Endothelial cell of umbilical vein (primary cell): Measurements from ENCODE around the gene FAU. TPM values are rescaled to one million over a fixed set of nuclear protein-coding genes. Genes with fewer than 3 reads are reported as not detected.

Source experiments
- BruUV-seq: library from RNA; stranded (reverse); fragments of 400-500 nt; replicated peaks from 2 replicates; lab custom pipeline; 2021; lab: Mats Ljungman, UMichigan
- CTCF ChIA-PET: fragments of 300-600, 350-600 bp; sonication (Branson Sonifier 250); formaldehyde crosslinking; loops from one replicate; lab custom pipeline; 2021; ENCODE audit warnings: antibody characterized with exemption, inconsistent platforms; lab: Charles Lee
- POLR2A ChIA-PET: fragments of 300-600, 350-600 bp; sonication (Branson Sonifier 250); formaldehyde crosslinking; loops from one replicate; lab custom pipeline; 2021; ENCODE audit warnings: antibody characterized with exemption, inconsistent platforms; lab: Charles Lee
- DNase-seq: peaks from one replicate; pipeline ENCODE4 v3.0.0-alpha.2; 2011; ENCODE audit warnings: low read depth, low spot score
- FAIRE-seq: peaks from 2 replicates; lab custom pipeline; 2011; peaks lifted over from hg19 to GRCh38; lab: Jason Lieb, UNC
- H2AFZ ChIP-seq: 2 replicates; pipeline ENCODE4 v1.6.0; 2012; ENCODE audit warnings: low read depth, low read length, control low read depth, inconsistent platforms
- H3K27ac ChIP-seq: 2 replicates; pipeline ENCODE4 v1.5.1; 2011; ENCODE audit warnings: low read depth, mild to moderate bottlenecking, control low read depth, low read length, moderate library complexity; ENCODE audit not compliant: insufficient read depth
- H3K27me3 ChIP-seq, 2 experiments: 2 replicates each; pipeline versions ENCODE4 v1.6.0 to v1.6.1; 2011; ENCODE audit warnings: low read length in 2 of 2, mixed read lengths in 1 of 2; ENCODE audit not compliant: control insufficient read depth in 2 of 2, insufficient read depth in 2 of 2
- H3K36me3 ChIP-seq, 2 experiments: 2 replicates in 1 of 2; 3 replicates in 1 of 2; pipeline ENCODE4 v1.5.1; 2011; ENCODE audit warnings: low read length in 2 of 2, mild to moderate bottlenecking in 1 of 2, moderate library complexity in 1 of 2; ENCODE audit not compliant: control insufficient read depth in 2 of 2, insufficient read depth in 2 of 2; ENCODE audit errors: extremely low read depth in 1 of 2
- H3K4me1 ChIP-seq: 3 replicates; pipeline ENCODE4 v1.5.1; 2011; ENCODE audit warnings: mild to moderate bottlenecking, low read length; ENCODE audit not compliant: control insufficient read depth, insufficient read depth; ENCODE audit errors: extremely low read depth
- H3K4me2 ChIP-seq: 2 replicates; pipeline ENCODE4 v1.6.1; 2011; ENCODE audit warnings: low read length, control low read depth, mixed read lengths; ENCODE audit not compliant: insufficient read depth
- H3K4me3 ChIP-seq, 3 experiments: fragments of 200-600 bp in 1 of 3; sonication (generic), shearing (Covaris generic) in 1 of 3; replicated peaks in 1 of 3; 2 replicates each; pipeline ENCODE4 v1.5.1; 2011 to 2016; ENCODE audit warnings: control low read depth in 3 of 3, low read length in 3 of 3, mild to moderate bottlenecking in 2 of 3, inconsistent platforms in 1 of 3, low read depth in 1 of 3, moderate library complexity in 1 of 3; ENCODE audit not compliant: insufficient read depth in 1 of 3
- H3K79me2 ChIP-seq: 2 replicates; pipeline ENCODE4 v1.6.0; 2012; ENCODE audit warnings: low read length, inconsistent platforms; ENCODE audit not compliant: control insufficient read depth, insufficient read depth
- H3K9ac ChIP-seq: replicated peaks from 2 replicates; pipeline ENCODE3; 2011; ENCODE audit warnings: low read length, control low read depth; ENCODE audit not compliant: insufficient read depth; ENCODE audit errors: extremely low read depth
- H3K9me1 ChIP-seq: replicated peaks from 3 replicates; pipeline ENCODE4 v1.6.0; 2011; ENCODE audit warnings: mild to moderate bottlenecking, low read length; ENCODE audit not compliant: control insufficient read depth, insufficient read depth; ENCODE audit errors: extremely low read depth
- H3K9me3 ChIP-seq: replicated peaks from 2 replicates; pipeline ENCODE4 v1.5.1; 2012; ENCODE audit warnings: low read length, inconsistent platforms; ENCODE audit not compliant: control insufficient read depth, insufficient read depth
- H4K20me1 ChIP-seq: replicated peaks from 2 replicates; pipeline ENCODE3; 2011; ENCODE audit warnings: mild to moderate bottlenecking, low read length; ENCODE audit not compliant: control insufficient read depth, insufficient read depth; ENCODE audit errors: extremely low read depth
- EZH2 ChIP-seq: IDR thresholded peaks from 2 replicates; pipeline ENCODE4 v1.6.1; 2012; ENCODE audit warnings: borderline replicate concordance, low read depth, mild to moderate bottlenecking, moderate library complexity, low read length, inconsistent platforms; ENCODE audit not compliant: severe bottlenecking
- FOS ChIP-seq: IDR thresholded peaks from 2 replicates; pipeline ENCODE4 v1.6.1; 2011; ENCODE audit warnings: mild to moderate bottlenecking, low read length, moderate library complexity, borderline replicate concordance; ENCODE audit not compliant: insufficient read depth
- GATA2 ChIP-seq: IDR thresholded peaks from 2 replicates; pipeline ENCODE4 v1.7.0; 2011; ENCODE audit warnings: low read depth, mild to moderate bottlenecking, moderate library complexity, mixed read lengths, low read length; ENCODE audit not compliant: insufficient read length, insufficient read depth
- JUN ChIP-seq: IDR thresholded peaks from 2 replicates; pipeline ENCODE4 v1.6.1; 2011; ENCODE audit warnings: borderline replicate concordance, low read depth; ENCODE audit not compliant: insufficient read length, insufficient read depth
- MYC ChIP-seq: IDR thresholded peaks from one replicate; pipeline ENCODE4 v1.6.1; 2011; ENCODE audit warnings: mild to moderate bottlenecking, low read depth, low read length
- POLR2A ChIP-seq: IDR thresholded peaks from 2 replicates; pipeline ENCODE4 v1.6.1; 2012; ENCODE audit warnings: low read depth, mild to moderate bottlenecking, control low read depth, low read length
- POLR2AphosphoS5 ChIP-seq: IDR thresholded peaks from 2 replicates; pipeline ENCODE4 v1.6.1; 2012; ENCODE audit warnings: low read depth, mild to moderate bottlenecking, control low read depth, low read length, moderate library complexity; ENCODE audit not compliant: insufficient read depth
- dilution Hi-C: fragments of 300-500 bp; cut with MboI; formaldehyde crosslinking; loops from one replicate; pipeline ENCODE4 v1.15.0; 2019; ENCODE audit warnings: low sequenced_read_pairs; ENCODE audit not compliant: extremely low pct_ligation_motif_present
- intact Hi-C: fragments of 100-400 bp; cut with micrococcal nuclease; formaldehyde crosslinking; loops from one replicate; pipeline ENCODE4 v1.10.0; 2022
- polyA plus RNA-seq, 4 experiments: library from polyadenylated mRNA; depleted of rRNA in 3 of 4; stranded (reverse) in 3 of 4; unstranded in 1 of 4; fragments of >200 nt; gene quantifications; 2 replicates each; pipeline versions ENCODE4 v1.2.1 to v1.2.3, GENCODE V29; 2011 to 2012; ENCODE audit warnings: missing spikeins in 1 of 4
- total RNA-seq: library from RNA; stranded (reverse); gene quantifications from 2 replicates; pipeline ENCODE4 v1.2.3, GENCODE V29; 2021
- TF ChIP-seq, protein P1 (sequence below), 2 donors: IDR thresholded peaks; 1 replicate in 1 of 2; 2 replicates in 1 of 2; pipeline ENCODE4 v1.5.1; 2011; ENCODE audit warnings: low read length in 2 of 2, mild to moderate bottlenecking in 2 of 2, moderate library complexity in 2 of 2, control low read depth in 1 of 2, inconsistent platforms in 1 of 2, low read depth in 1 of 2; ENCODE audit not compliant: insufficient read depth in 1 of 2; ENCODE audit errors: extremely low read depth in 1 of 2
- TF ChIP-seq, protein P2 (sequence below): IDR thresholded peaks from 2 replicates; pipeline ENCODE4 v1.6.1; 2011; ENCODE audit not compliant: insufficient read depth, insufficient read length

The FAU gene
- total and polyA plus RNA-seq, 2 donors (not counting 3 experiments of a cell fraction or from before 2014, with no cell fraction given) = 741 to 746 TPM

GRCh38 chr11:65156926-65157325 lies 35.0 kb upstream of the FAU start:
- BruUV-seq = no TSS peak
- dilution Hi-C loops (no loop called here), intact Hi-C loops (no loop called here)
- Histone ChIP-seq H4K20me1 (no peaks in the 10 kb centered on the region), H2AFZ (no peak overlapping the region), H3K9ac (no peak overlapping the region), H3K36me3 (no peaks in the 10 kb centered on the region), H3K9me3 (no peaks in the 10 kb centered on the region), H3K4me3 (no peak overlapping the region), H3K4me2 (no peak overlapping the region), H3K79me2 (no peaks in the 10 kb centered on the region), H3K27ac (no peak overlapping the region), H3K9me1 (no peaks in the 10 kb centered on the region), H3K27me3 (peaks cover 2 to 4% of the 10 kb centered on the region in 2 experiments), H3K4me1 (no peaks in the 10 kb centered on the region)
- ChIA-PET CTCF (interaction anchor here (1.0 to 1.4 kb wide), 2 partner anchors 8 to 22 kb away, joined by 3 to 4 read pairs; no protein-coding TSS in a partner anchor), POLR2A (interaction anchor here (0.6 kb wide), 1 partner anchor 8 kb away, joined by 4 read pairs; no protein-coding TSS in a partner anchor)
- no peak for FAIRE-seq
- TF ChIP-seq GATA2 = no peak
- TF ChIP-seq, protein P1, sequence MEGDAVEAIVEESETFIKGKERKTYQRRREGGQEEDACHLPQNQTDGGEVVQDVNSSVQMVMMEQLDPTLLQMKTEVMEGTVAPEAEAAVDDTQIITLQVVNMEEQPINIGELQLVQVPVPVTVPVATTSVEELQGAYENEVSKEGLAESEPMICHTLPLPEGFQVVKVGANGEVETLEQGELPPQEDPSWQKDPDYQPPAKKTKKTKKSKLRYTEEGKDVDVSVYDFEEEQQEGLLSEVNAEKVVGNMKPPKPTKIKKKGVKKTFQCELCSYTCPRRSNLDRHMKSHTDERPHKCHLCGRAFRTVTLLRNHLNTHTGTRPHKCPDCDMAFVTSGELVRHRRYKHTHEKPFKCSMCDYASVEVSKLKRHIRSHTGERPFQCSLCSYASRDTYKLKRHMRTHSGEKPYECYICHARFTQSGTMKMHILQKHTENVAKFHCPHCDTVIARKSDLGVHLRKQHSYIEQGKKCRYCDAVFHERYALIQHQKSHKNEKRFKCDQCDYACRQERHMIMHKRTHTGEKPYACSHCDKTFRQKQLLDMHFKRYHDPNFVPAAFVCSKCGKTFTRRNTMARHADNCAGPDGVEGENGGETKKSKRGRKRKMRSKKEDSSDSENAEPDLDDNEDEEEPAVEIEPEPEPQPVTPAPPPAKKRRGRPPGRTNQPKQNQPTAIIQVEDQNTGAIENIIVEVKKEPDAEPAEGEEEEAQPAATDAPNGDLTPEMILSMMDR (IDR thresholded peaks at IDR 0.05; ENCODE audit: extremely low read depth in 1 of 2, insufficient read depth in 1 of 2, low read depth in 1 of 2, low read length in 2 of 2) = no peak
- no peak for TF ChIP-seq POLR2AphosphoS5
- TF ChIP-seq POLR2A = no peak
- no peak for TF ChIP-seq MYC
- no peak for TF ChIP-seq EZH2
- TF ChIP-seq JUN = no peak
- TF ChIP-seq, protein P2, sequence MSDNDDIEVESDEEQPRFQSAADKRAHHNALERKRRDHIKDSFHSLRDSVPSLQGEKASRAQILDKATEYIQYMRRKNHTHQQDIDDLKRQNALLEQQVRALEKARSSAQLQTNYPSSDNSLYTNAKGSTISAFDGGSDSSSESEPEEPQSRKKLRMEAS = no peak
- TF ChIP-seq FOS = no peak
- DNase-seq = no peak
